MG63 (cell line): ENCODE measurements around the gene RGS6. TPM values are rescaled to one million over a fixed set of nuclear protein-coding genes. Genes with fewer than 3 reads are reported as not detected.

Source experiments
- DNase-seq: peaks from one replicate; pipeline ENCODE4 v3.0.0-alpha.2; 2020
- H3K27me3 ChIP-seq: fragments of 250-450 bp; sonication (Bioruptor Pico); 2 replicates; pipeline ENCODE4 v1.5.1; 2020; ENCODE audit warnings: mild to moderate bottlenecking, moderate library complexity
- H3K36me3 ChIP-seq: fragments of 250-450 bp; sonication (Bioruptor Pico); 2 replicates; pipeline ENCODE4 v1.5.1; 2020; ENCODE audit warnings: mild to moderate bottlenecking, moderate library complexity
- H3K4me3 ChIP-seq: fragments of 250-450 bp; sonication (Bioruptor Pico); 2 replicates; pipeline ENCODE4 v1.5.1; 2020; ENCODE audit warnings: mild to moderate bottlenecking, moderate library complexity
- H3K9me3 ChIP-seq: fragments of 250-450 bp; sonication (Bioruptor Pico); 2 replicates; pipeline ENCODE4 v1.5.1; 2020; ENCODE audit warnings: mild to moderate bottlenecking, moderate library complexity
- total RNA-seq: library from RNA; depleted of rRNA; stranded (reverse); fragments of >200 nt; shearing (Covaris generic); gene quantifications from 2 replicates; pipeline ENCODE4 v1.2.3, GENCODE V29; 2014; ENCODE audit warnings: low replicate concordance

RGS6 gene
- total RNA-seq, 1 experiment from 2014 or later: not detected

DNA sequence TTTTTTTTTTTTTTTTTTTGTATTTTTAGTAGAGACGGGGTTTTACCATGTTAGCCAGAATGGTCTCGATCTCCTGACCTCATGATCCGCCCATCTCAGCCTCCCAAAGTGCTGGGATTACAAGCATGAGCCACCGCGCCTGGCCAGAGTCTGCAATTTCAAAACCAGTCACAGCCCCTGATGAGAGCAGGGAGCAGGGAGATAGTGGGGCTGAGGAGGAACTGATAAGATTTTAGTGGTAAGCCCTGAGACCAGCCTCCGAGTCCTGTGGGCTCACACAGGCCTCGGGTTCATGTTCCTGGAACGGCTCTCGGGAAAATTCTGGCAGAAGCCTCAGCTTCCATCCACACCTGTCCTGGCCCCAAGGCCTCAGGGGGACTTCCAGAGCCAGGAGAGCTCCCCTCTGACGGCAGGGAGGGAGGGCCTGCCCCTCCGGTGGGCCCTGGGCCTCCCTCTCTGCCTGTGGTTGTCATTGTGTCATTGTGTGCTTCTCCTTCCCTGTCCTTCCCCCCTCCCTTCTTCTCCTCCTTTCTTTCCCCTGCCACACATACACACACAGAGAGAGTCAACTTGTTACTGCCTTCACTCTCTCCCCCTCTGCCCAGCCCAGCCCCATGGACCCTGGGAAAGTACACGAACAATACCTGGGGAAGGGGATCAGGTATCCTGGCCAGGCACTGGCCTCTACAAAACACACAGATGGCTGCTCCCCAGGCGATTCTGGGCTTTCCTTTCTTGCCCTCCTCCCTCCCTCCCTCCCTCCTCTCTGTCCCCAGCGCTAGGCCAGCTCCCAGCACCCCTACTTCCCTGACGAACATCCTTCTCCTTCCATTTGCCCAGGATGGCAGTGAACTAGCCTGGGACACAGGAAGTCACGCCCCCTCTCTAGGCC, 667.6 kb downstream of the RGS6 start:
- no peak for DNase-seq

DNA sequence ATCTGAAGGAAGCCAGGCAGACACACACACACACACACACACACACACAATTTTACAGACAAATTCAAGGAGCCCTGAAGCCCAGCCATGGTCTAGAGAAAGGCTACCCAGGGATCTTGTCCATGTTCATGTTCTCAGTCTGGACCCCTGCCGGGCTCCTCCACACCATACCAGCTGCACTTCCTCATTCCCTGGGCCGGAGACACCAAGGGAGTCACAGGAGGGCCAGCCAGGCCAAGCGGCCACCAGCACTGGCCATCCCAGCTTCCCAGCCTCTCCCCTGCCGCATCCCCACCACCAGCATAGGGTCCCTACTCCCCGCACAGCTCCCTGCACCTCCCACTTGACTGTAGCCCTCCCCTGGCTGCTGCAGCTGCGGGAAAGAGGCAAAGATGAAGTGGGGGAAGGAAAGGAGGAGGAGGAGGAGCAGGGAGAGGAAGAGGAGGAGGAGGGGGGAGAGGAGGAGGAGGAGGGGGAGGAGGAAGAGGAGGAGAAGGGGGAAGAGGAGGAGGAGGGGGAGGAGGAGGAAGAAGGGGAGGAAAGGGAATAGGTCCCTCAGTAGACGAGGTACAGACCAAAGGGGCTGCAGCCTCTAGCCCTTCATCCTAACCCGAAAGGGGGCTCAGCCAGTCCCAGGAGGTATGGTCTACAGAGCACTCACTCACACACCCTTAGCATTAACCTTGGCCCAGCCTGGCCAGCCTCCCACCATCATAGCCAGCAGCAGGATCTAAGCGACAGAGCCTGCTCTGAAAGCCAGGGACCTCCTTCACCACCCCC, 668.5 kb downstream of the RGS6 start:
- no peak for DNase-seq

More for the DNA sequence above, 667.6 kb downstream of the RGS6 start:
- Histone ChIP-seq H3K4me3 (no peak overlapping the region), H3K36me3 (no peaks in the 10 kb centered on the region), H3K9me3 (no peaks in the 10 kb centered on the region), H3K27me3 (no peaks in the 10 kb centered on the region)

DNA sequence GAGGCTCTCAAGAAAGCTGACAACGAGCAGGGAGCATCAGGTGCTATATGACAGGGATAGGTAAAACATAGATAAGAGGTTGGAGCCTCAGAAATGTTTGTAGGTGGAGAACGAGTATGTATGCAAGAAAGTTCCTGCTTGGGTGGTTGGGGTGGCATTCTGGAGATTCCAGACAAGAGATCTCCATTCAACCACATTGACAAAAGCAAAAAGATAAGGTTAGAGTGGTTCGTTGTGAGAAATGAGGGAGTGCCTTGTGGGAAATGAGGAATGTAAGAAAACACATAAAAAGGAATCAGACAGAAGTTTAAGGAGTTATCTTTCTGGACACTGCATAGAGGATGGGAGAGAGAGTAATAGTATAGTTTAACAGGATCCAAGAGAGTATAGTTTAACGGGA, 671.4 kb downstream of the RGS6 start:
- H3K4me3 ChIP-seq: no peak overlapping the region
- no peaks in the 10 kb centered on the region for H3K27me3 ChIP-seq
- no peak for DNase-seq
- H3K9me3 ChIP-seq: no peaks in the 10 kb centered on the region
- no peaks in the 10 kb centered on the region; the same call in 1 of the 2 replicates for H3K36me3 ChIP-seq

More for the DNA sequence above, 668.5 kb downstream of the RGS6 start:
- Histone ChIP-seq H3K27me3 (no peaks in the 10 kb centered on the region), H3K4me3 (no peak overlapping the region), H3K36me3 (no peaks in the 10 kb centered on the region), H3K9me3 (no peaks in the 10 kb centered on the region)

DNA sequence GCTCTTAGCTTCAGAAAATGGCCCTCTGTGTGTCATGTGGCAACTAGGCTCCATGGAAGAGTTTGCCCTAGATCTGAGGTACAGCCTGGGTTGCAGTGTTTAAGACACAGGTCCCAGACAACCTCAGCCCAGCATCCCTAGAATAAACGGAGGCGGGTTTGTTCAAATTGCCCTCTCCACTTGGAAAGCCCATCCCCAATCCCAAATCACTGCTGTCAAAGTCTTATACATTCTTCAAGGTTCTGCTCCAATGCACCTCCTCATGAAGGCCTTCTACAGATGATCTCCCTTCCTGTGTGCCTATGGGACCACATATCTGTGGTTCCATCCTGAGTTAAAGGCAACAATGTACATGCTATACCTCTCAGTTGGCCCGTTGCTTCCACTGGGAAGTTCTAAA, 671.9 kb downstream of the RGS6 start:
- Histone ChIP-seq H3K4me3 (no peak overlapping the region), H3K9me3 (no peaks in the 10 kb centered on the region), H3K36me3 (no peaks in the 10 kb centered on the region; the same call in 1 of the 2 replicates), H3K27me3 (no peaks in the 10 kb centered on the region)
- no peak for DNase-seq

DNA sequence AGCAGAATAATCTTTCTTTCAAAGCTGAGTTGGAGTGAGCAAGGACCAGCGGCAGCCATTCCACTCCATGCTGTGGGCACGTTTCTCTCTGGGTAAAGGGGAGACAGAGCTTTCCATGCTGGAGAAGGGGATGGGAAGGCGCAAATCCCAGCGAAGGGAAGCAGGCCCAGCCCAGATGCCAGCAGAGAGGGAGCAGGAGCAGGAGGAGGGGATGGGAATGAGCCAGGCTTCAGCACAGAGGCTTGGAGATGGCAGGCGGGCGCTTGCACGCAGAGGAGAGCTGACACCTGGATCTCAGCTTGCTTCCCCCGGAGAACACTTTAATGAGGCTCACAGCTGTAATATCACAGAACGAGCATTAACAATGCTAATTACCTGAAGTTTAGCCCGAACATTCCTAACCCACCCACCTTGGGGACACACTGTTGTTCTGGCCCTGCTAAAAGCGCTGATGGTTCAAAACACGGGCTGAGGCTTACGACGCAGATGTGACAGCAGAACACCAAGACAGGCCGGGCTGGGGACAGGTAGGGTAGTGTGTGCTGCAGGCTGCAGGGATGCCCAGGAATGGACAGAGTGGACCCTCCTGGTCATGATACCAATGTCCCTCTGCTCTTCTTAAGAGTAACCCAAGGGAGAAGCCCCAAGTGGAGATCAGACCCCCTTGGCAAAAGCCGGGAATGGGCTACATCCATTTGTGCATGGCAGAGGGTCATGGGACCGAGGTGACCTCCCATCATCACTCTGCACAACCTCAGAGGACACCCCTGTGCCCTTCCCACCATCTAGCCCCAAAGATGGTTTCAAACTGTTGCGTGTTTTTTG, 673.1 kb downstream of the RGS6 start:
- H3K9me3 ChIP-seq: no peaks in the 10 kb centered on the region

DNA sequence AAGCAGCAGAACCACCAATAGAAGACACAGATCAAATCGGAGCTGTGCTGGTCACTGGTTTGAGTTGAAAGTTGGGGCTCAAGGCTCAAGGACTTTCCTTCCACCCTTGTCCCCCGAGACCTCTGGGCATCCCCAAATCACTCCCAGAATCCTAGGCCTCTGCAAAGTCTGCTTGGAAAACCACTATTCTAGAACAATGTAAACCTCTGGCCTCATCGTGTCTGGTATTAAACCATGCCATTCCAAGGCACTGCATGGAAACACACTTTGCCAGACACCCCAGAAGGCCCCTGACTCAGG, 673.6 kb downstream of the RGS6 start:
- Histone ChIP-seq H3K36me3 (no peaks in the 10 kb centered on the region; the same call in 1 of the 2 replicates), H3K9me3 (no peaks in the 10 kb centered on the region), H3K27me3 (no peaks in the 10 kb centered on the region), H3K4me3 (no peak overlapping the region)
- DNase-seq: no peak

More for the DNA sequence above, 673.1 kb downstream of the RGS6 start:
- H3K27me3 ChIP-seq: no peaks in the 10 kb centered on the region
- DNase-seq: no peak
- no peaks in the 10 kb centered on the region; the same call in 1 of the 2 replicates for H3K36me3 ChIP-seq
- H3K4me3 ChIP-seq: no peak overlapping the region

DNA sequence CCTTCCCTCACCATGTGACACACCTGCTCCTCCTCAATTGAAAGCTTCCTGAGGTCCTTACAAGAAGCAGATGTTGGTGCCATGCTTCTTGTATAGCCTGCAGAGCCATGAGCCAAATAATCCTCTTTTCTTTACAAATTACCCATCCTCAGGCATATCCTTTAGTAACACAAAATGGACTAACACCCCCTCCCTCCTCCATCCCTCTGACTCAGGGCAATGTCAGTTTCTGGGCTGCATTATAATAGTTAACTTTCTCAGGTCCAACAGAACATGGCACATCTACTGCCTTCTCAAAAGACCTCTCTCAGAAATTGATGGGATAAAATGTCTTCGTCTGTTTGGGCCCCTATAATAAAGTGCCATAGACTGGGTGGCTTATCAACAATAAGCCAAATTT, 674.6 kb downstream of the RGS6 start:
- no peaks in the 10 kb centered on the region for H3K9me3 ChIP-seq
- DNase-seq: no peak
- no peak overlapping the region for H3K4me3 ChIP-seq
- no peaks in the 10 kb centered on the region; the same call in 1 of the 2 replicates for H3K36me3 ChIP-seq
- H3K27me3 ChIP-seq: no peaks in the 10 kb centered on the region

DNA sequence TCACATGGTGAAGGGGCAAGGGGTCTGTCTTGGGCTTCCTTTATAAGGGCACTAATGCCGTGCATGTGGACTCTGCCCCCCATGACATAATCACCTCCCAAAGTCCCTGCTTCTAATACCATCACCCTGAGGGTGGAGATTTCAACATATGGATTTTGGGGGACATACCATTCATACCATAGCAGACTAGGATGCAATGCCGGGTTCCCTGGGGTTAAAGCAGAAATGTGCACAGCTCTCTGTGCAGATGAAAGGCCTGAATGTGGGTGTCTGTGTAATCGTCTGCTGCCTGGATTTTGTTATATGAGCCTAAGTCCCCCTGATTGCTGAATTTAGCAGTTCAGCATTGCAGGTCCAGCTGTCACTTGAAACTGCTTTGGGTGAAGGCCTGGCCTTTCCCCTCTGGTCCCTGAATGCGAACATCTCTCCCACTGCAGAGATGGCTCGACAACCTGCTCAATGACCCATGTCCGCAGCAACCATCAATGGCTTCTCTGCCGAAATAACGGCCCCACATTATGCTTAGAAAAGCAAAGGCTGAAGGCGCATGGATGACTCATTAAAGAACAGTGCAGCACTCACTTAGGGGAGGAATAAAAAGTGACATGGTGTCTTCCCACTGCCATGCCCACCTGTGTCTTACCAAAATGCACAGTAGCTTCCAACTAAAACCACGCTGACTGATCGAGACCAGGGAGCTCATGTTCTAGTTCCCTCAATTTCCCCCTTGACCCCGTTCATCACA, 675.3 kb downstream of the RGS6 start:
- no peak overlapping the region for H3K4me3 ChIP-seq
- H3K27me3 ChIP-seq: no peaks in the 10 kb centered on the region
- no peak for DNase-seq
- no peaks in the 10 kb centered on the region; the same call in 1 of the 2 replicates for H3K36me3 ChIP-seq
- H3K9me3 ChIP-seq: no peaks in the 10 kb centered on the region

DNA sequence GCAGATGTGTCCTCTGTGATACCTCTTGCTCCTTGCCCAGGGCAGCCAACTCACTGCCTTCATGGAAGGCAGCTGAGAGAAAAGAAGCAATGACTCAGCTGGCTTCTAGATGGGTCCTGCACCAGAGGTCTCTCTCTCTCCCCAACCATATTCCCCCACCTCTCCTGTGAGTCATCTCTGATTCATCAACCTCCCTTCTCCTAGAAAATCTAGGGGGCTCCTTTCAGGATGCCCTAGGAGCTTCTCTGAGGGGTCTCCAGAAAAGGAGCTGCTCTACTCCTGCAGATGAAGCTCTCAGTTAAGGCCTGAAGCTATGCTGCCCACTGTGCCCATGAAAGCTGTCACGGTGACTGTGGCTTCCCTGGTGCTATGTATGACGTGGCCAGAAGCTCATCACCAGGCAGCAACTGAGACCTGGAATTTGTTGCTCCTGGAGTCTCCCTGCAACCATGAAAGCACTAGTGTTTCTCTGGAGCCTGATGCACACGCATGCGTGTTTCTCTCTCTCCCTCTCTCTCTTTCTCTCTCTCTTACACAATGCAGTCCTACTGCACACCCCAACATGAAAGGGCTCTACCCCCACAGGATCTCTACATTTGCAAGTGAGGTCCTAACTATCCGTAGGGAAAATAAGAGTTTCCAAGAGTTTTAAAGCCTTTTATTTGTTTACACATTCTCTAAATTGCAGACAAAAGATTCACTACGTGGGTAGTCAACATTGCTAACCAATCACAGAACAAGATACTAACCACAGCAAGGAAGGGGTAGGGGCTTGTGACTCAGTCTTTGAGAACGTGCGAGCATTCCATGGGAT, 676.4 kb downstream of the RGS6 start:
- Histone ChIP-seq H3K9me3 (no peaks in the 10 kb centered on the region), H3K4me3 (no peak overlapping the region), H3K27me3 (no peaks in the 10 kb centered on the region), H3K36me3 (no peaks in the 10 kb centered on the region; the same call in 1 of the 2 replicates)
- DNase-seq: peak; percentile 78

DNA sequence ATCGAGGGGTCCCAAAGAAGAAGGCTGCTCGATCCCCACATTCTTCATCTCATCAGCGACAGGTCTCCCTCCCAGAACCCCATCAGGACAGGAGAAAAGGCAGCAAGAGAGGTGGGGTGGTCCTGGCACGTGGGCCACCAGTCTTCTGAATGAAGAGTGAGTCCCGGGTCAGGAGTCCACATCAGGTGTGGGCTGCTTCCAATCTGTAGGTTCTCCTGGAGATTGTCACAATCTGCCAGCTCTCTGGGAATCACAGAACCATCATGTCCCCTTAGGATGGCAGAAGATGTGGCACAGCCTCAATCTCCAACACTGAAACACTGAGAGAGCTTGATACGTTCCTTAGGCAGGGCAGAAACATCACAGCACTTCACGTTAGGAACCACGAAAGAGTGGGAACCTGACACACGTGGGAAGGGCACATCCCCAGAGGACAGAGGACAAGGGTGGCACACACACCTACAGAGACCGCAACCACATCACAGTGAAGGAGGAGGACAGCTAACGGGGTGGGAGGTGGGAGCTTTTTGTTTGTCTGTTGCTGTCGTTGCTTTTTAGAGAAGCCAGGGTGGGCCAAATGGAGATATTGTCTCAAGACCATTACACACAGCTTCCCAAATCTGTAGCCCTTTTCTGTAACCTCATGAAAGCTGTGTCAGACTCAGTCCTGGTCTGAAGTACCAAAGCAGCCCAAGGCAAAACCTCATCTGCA, 677.1 kb downstream of the RGS6 start:
- DNase-seq: no peak
- Histone ChIP-seq H3K36me3 (no peaks in the 10 kb centered on the region; the same call in 1 of the 2 replicates), H3K27me3 (no peaks in the 10 kb centered on the region), H3K4me3 (no peak overlapping the region), H3K9me3 (no peaks in the 10 kb centered on the region)

DNA sequence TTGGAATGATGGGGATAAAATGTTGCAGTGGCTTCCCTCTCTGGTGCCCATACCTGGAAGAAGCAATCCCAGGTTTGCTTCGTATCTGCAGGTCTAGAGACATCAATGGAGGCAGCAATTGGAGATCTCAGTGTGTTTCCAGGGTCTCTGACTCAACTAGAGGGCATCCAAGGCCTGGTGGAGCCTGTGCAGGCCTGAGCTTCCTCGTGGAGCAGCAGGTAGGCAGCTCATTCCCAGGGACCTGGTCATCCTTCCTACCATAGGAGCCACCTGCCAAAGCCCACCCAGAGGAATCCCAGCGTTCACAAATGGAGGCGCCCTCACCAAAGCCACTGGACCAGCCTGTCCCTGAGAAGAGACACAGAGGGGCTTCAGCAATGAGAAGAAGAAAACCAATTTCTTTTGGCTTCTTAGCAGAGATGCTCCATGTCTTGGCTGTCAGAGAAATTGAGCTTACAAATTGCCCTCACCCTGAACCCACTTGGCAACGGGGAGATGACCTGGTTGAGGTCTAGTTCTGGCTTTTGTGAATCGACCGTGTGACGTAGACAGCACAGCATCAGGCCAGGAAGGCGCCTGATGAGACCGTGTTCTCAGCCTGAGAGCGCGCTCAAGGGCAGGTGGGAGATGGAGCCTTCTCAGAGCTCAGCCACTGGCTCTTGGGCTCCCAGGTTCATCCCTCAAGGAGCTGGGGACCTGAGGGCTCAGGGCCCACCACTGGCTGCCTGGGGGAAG, 678.0 kb downstream of the RGS6 start:
- H3K36me3 ChIP-seq: no peaks in the 10 kb centered on the region; the same call in 1 of the 2 replicates
- no peaks in the 10 kb centered on the region for H3K9me3 ChIP-seq
- no peak for DNase-seq
- H3K27me3 ChIP-seq: no peaks in the 10 kb centered on the region
- no peak overlapping the region for H3K4me3 ChIP-seq

DNA sequence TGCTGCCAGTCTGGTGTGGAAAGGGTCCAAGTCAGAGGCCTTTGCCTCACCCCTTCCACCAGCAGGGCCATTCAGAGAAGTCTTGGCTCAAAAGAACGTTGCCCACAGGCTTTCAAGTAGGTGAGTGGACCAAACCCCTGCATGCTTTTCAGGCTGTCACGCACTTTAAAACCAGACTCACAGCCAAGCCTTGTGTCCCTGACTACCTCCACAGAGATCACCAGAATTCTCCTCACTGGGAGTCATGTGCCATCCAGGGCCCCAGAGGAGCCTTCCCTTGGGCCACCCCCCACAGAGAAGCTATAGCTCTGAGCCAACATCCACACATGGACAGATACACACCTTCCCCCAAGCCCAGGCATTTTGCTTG, 678.6 kb downstream of the RGS6 start:
- Histone ChIP-seq H3K36me3 (no peaks in the 10 kb centered on the region; the same call in 1 of the 2 replicates), H3K4me3 (no peak overlapping the region)
- peak; percentile 37 for DNase-seq

DNA sequence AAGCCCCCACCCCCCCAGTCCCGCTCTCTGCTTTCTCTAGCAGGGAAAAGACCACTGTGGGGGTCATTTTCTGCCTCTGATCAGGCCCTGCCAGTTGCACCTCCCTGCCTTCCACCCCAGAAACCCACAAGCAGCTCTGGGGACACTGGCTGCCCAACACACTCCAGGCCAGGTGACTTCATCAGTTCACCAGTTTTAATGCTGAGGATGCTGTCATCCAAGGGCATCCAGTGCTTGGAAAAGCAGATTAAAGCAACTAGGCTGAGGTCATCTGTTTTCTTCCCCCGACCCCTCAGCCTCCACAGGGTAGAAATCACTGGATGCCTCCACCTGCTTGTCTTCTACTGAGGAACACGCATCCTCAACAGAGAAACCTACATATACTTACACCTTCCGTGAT, 679.3 kb downstream of the RGS6 start:
- Histone ChIP-seq H3K27me3 (no peaks in the 10 kb centered on the region), H3K4me3 (no peak overlapping the region), H3K9me3 (no peaks in the 10 kb centered on the region), H3K36me3 (no peaks in the 10 kb centered on the region; the same call in 1 of the 2 replicates)
- no peak for DNase-seq

More for the DNA sequence above, 678.6 kb downstream of the RGS6 start:
- Histone ChIP-seq H3K27me3 (no peaks in the 10 kb centered on the region), H3K9me3 (no peaks in the 10 kb centered on the region)

DNA sequence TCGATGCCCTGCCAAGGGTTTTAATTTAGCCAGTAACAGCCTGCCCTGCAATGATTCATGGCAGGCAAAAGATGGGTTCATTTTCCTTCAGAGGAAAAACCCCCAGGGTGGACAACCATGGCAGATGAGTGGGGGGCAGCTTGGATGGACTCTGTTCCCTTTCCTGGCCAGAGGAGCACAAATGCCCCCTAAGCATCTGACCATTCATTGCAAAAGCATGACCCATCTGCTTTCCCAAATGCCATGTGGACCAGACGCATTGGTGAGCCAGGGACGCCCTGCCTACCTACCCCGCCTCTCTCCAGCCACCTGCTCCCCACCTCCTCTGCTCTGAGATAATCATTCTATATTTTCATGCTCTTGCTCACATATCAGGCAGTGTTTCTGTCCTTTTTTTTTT, 679.8 kb downstream of the RGS6 start:
- Histone ChIP-seq H3K9me3 (no peaks in the 10 kb centered on the region), H3K27me3 (no peaks in the 10 kb centered on the region), H3K4me3 (no peak overlapping the region), H3K36me3 (no peaks in the 10 kb centered on the region)
- DNase-seq: no peak
